Tibial nerve (tissue), 4 donors: Measurements from ENCODE around the gene METTL25B. TPM values are rescaled to one million over a fixed set of nuclear protein-coding genes. Genes with fewer than 3 reads are reported as not detected.

Experiments
- DNase-seq, 2 donors: peaks; one replicate each; pipeline ENCODE4 v3.0.0-alpha.2; 2019; ENCODE audit warnings: low spot score in 2 of 2
- H3K27ac ChIP-seq, 4 donors: fragments of 200-600 bp; sonication (generic) in 3 of 4; one replicate each; pipeline ENCODE4 v1.5.1; 2017 to 2019; ENCODE audit warnings: mild to moderate bottlenecking in 1 of 4
- H3K27me3 ChIP-seq, 2 donors: fragments of 200-600 bp; sonication (generic) in 1 of 2; one replicate each; pipeline versions ENCODE4 v1.5.1 to v1.6.0; 2017 to 2019
- H3K36me3 ChIP-seq, 3 donors: fragments of 200-600 bp; sonication (generic); one replicate each; pipeline ENCODE4 v1.5.1; 2018 to 2019
- H3K4me1 ChIP-seq, 4 donors: fragments of 200-600 bp; sonication (generic) in 3 of 4; one replicate each; pipeline ENCODE4 v1.5.1; 2017 to 2019
- H3K4me3 ChIP-seq, 4 donors: fragments of 200-600 bp; sonication (generic) in 3 of 4; one replicate each; pipeline ENCODE4 v1.5.1; 2017 to 2019; ENCODE audit warnings: mild to moderate bottlenecking in 1 of 4, moderate library complexity in 1 of 4
- H3K9me3 ChIP-seq, 4 donors: fragments of 200-600 bp; sonication (generic) in 3 of 4; one replicate each; pipeline ENCODE4 v1.5.1; 2017 to 2019
- EP300 ChIP-seq, 2 donors: sonication (generic); formaldehyde crosslinking; IDR thresholded peaks; one replicate each; pipeline ENCODE4 v1.6.1; 2017; ENCODE audit warnings: antibody characterized with exemption in 2 of 2, mild to moderate bottlenecking in 1 of 2
- POLR2A ChIP-seq, 2 donors: fragments of 450-650 bp; IDR thresholded peaks; one replicate each; pipeline ENCODE4 v1.6.1; 2017; ENCODE audit warnings: antibody characterized with exemption in 2 of 2, mild to moderate bottlenecking in 2 of 2, moderate library complexity in 2 of 2
- WGBS, 2 donors: methylation state at CpG; one replicate each; pipeline ENCODE4 v1.1.5; 2018; 5-methylcytosine and 5-hydroxymethylcytosine counted together
- total RNA-seq, 4 donors: library from RNA; depleted of rRNA; stranded (reverse); fragments of >200 nt; gene quantifications; one replicate each; pipeline ENCODE4 v1.1.0, GENCODE V29; 2016
- TF ChIP-seq, protein P1 (sequence below), 5 experiments: fragments of 200-600 bp in 3 of 5; fragments of 450-650 bp in 2 of 5; sonication (generic) in 3 of 5; IDR thresholded peaks; one replicate each; pipeline ENCODE4 v1.5.1; 2016 to 2019; ENCODE audit warnings: antibody characterized with exemption in 5 of 5, mild to moderate bottlenecking in 3 of 5, moderate library complexity in 2 of 5

METTL25B gene
- total RNA-seq, 4 donors from 2014 or later, result 36.5 to 50.1 (median 46.0) TPM

DNA sequence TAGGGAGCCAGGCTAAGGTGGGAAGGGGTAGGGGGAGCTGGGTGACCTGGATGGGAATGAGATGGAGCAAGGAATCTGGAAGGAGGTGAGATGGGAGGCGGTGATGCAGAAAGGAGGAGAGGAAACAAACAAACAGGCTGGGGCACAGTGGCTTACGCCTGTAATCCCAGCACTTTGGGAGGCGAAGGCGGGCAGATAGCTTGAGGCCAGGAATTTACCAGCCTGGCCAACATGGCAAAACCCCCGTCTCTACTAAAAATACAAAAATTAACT lies 33.6 kb upstream of the METTL25B start:
- Histone ChIP-seq H3K27ac (no peak overlapping the region), H3K36me3 (peaks cover 0 to 8% (median 0%) of the 10 kb centered on the region in 3 donors), H3K4me1 (peaks cover 0 to 35% (median 15%) of the 10 kb centered on the region in 4 donors), H3K27me3 (peaks cover 0 to 53% of the 10 kb centered on the region in 2 donors), H3K4me3 (no peak overlapping the region), H3K9me3 (no peaks in the 10 kb centered on the region)
- DNase-seq, result no peak
- no peak for TF ChIP-seq POLR2A (IDR thresholded peaks at IDR 0.05)
- TF ChIP-seq EP300 (IDR thresholded peaks at IDR 0.05), result no peak
- TF ChIP-seq, protein P1, sequence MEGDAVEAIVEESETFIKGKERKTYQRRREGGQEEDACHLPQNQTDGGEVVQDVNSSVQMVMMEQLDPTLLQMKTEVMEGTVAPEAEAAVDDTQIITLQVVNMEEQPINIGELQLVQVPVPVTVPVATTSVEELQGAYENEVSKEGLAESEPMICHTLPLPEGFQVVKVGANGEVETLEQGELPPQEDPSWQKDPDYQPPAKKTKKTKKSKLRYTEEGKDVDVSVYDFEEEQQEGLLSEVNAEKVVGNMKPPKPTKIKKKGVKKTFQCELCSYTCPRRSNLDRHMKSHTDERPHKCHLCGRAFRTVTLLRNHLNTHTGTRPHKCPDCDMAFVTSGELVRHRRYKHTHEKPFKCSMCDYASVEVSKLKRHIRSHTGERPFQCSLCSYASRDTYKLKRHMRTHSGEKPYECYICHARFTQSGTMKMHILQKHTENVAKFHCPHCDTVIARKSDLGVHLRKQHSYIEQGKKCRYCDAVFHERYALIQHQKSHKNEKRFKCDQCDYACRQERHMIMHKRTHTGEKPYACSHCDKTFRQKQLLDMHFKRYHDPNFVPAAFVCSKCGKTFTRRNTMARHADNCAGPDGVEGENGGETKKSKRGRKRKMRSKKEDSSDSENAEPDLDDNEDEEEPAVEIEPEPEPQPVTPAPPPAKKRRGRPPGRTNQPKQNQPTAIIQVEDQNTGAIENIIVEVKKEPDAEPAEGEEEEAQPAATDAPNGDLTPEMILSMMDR (IDR thresholded peaks at IDR 0.05), result no peak
- 88 to 90% methylated on average over 5 of the region's 5 CpGs for WGBS, 2 donors

DNA sequence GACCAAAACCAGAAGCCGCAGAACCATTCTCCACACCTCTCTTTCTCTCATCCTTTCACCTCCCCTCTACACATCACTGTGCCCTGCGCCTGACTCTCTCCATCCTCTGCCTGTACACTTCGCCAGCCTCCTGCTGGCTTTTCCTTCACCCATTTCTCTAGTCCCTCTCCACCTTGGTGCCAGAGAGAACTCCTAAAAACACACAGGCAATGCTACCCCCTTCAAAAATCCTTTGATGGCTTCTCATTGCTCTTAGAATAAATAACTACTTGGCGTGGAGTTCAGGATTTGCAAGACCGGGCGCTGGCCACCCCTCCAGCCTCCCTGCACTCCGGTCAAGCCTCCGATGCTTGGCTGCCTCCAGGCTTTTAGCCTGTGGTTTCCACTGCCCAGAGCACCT lies 31.5 kb upstream of the METTL25B start:
- WGBS, 2 donors, result 83% methylated on average over 8 of the region's 8 CpGs
- no peak overlapping the region for H3K27ac ChIP-seq
- H3K27me3 ChIP-seq, result peaks cover 0 to 33% of the 10 kb centered on the region in 2 donors
- H3K4me3 ChIP-seq, result no peak overlapping the region
- H3K36me3 ChIP-seq, result peaks cover 0 to 21% (median 0%) of the 10 kb centered on the region in 3 donors
- TF ChIP-seq EP300 (IDR thresholded peaks at IDR 0.05) (no peak), POLR2A (IDR thresholded peaks at IDR 0.05) (no peak)
- TF ChIP-seq, protein P1 (IDR thresholded peaks at IDR 0.05), result no peak
- peaks cover 0 to 15% (median 9%) of the 10 kb centered on the region in 4 donors for H3K4me1 ChIP-seq
- H3K9me3 ChIP-seq, result no peaks in the 10 kb centered on the region
- DNase-seq, result no peak

DNA sequence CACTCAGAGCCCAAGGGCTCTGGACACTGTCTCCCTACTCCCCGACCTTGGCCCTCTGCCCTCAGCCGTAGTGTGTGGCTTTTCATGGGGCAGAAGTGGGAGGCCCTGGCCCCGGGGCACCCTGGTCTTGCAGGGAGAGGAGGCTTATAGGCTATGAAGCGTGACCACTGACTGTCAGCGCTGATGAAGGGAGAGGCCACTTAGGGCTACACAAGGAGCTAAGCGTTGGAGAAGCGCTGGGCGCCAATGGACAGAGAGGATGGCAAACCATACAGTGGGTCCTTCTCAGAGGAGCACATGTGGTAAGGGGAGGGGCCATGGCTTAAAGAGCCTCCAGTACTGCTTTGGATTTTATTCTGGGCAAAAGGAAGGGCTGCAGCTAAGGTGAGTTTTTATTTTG lies 30.8 kb upstream of the METTL25B start:
- peaks cover 0 to 21% (median 0%) of the 10 kb centered on the region in 3 donors for H3K36me3 ChIP-seq
- peaks cover 0 to 8% (median 1%) of the 10 kb centered on the region in 4 donors for H3K4me1 ChIP-seq
- no peaks in the 10 kb centered on the region for H3K9me3 ChIP-seq
- TF ChIP-seq POLR2A (IDR thresholded peaks at IDR 0.05), result no peak
- TF ChIP-seq EP300 (IDR thresholded peaks at IDR 0.05), result no peak
- TF ChIP-seq, protein P1 (IDR thresholded peaks at IDR 0.05), result no peak
- H3K27ac ChIP-seq, result no peak overlapping the region
- no peak for DNase-seq
- H3K27me3 ChIP-seq, result peaks cover 0 to 26% of the 10 kb centered on the region in 2 donors
- no peak overlapping the region for H3K4me3 ChIP-seq
- WGBS, 2 donors, result 54 to 56% methylated on average over 8 of the region's 8 CpGs

DNA sequence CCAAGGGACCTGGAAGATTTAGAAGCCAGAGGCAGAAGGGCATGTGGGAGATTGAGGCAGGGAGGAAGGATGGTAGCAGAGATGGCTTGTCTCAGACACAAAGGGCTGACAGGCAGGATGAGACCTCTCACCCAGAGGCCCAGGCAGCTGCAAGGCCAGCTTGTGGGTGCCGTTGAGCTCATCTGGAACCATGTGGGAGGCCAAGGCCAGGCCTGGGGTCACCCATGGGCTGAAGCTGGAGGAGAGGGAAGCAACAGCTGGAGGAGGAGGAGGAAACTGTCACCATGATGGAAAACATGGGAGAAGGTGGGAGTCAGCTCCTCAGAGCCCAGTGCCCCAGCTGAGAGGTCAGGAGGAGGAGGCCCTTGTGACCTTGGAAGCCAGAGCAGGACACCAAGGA lies 29.3 kb upstream of the METTL25B start:
- Histone ChIP-seq H3K36me3 (peaks cover 0 to 21% (median 0%) of the 10 kb centered on the region in 3 donors), H3K9me3 (no peaks in the 10 kb centered on the region), H3K4me3 (no peak overlapping the region), H3K27ac (no peak overlapping the region), H3K27me3 (peaks cover 0 to 22% of the 10 kb centered on the region in 2 donors), H3K4me1 (peaks cover 0 to 11% (median 0%) of the 10 kb centered on the region in 4 donors)
- 36% methylated on average over 1 of the region's 1 CpG; no CpG with 5 or more reads in 1 of the 2 donors for WGBS, 2 donors
- DNase-seq, result no peak
- TF ChIP-seq, protein P1 (IDR thresholded peaks at IDR 0.05), result no peak
- TF ChIP-seq EP300 (IDR thresholded peaks at IDR 0.05) (no peak), POLR2A (IDR thresholded peaks at IDR 0.05) (no peak)

DNA sequence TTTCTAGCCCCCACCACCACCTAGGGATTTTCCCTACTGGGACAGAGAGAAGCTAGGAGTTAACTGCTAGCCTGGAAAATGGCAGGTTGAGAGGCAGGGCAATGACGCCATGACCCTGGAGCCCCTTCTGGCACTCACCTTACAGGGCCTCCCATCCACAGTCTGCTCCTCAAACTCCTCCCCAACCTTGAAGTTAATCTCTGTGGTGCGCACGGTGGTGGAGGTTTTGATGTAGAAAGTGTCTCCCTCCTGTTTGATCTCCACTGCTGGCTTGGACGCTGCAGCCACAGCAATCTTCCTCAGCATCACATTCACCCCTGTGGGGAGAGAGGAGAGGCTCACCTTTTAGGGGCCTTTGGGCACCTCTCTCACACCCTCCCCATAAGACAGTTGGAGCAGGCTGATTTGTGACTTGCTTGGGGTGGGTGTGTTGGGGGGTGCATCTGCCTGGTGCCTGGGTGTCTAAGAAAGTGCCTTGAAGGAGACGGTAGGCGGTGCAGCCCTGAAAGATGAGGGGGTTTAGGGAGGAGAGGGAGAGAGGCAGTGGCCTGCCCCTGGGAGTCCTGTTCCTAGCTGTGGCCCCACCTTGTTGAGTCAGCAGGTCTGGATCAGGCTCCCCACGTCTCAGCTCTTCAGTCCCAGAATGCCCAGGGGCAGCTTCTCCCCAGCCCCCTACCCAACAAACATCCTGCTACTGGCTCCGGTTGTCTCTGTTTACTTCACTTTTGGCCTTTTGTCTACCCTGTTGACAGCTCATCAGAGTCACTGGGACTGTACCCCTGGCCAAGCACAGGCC lies 27.3 kb upstream of the METTL25B start:
- Histone ChIP-seq H3K4me1 (peaks cover 0 to 30% (median 17%) of the 10 kb centered on the region in 4 donors), H3K9me3 (no peaks in the 10 kb centered on the region), H3K4me3 (no peak overlapping the region), H3K27ac (no peak overlapping the region), H3K27me3 (peaks cover 0 to 31% of the 10 kb centered on the region in 2 donors), H3K36me3 (peaks cover 0 to 21% (median 0%) of the 10 kb centered on the region in 3 donors)
- 68 to 72% methylated on average over 8 of the region's 8 CpGs for WGBS, 2 donors
- DNase-seq, result no peak
- TF ChIP-seq POLR2A (IDR thresholded peaks at IDR 0.05) (no peak), EP300 (IDR thresholded peaks at IDR 0.05) (no peak)
